HepG2 (cell line): ENCODE data around the gene CREG2. TPM values are rescaled to one million over a fixed set of nuclear protein-coding genes. Genes with fewer than 3 reads are reported as not detected.

Experiments used
- ARID5B ChIP-seq: IDR thresholded peaks from 2 replicates; pipeline ENCODE4 v1.4.0; 2020; ENCODE audit warnings: mild to moderate bottlenecking, missing genetic modification reagents
- FOXK1 ChIP-seq: sonication (generic); formaldehyde crosslinking; IDR thresholded peaks from 2 replicates; pipeline ENCODE4 v1.4.0; 2020; ENCODE audit warnings: low read depth, missing genetic modification reagents, borderline replicate concordance
- GLI4 ChIP-seq: sonication (generic); formaldehyde crosslinking; IDR thresholded peaks from 2 replicates; pipeline ENCODE4 v1.5.1; 2020; ENCODE audit warnings: missing genetic modification reagents, mild to moderate bottlenecking, moderate library complexity, borderline replicate concordance
- SP2 ChIP-seq: sonication (generic); formaldehyde crosslinking; IDR thresholded peaks from 2 replicates; pipeline ENCODE4 v1.5.1; 2020; ENCODE audit warnings: mild to moderate bottlenecking, missing genetic modification reagents
- ZBTB20 ChIP-seq: sonication (generic); formaldehyde crosslinking; IDR thresholded peaks from 2 replicates; pipeline ENCODE4 v1.8.1; 2023; ENCODE audit warnings: missing genetic modification reagents, low read depth, mild to moderate bottlenecking, borderline replicate concordance
- ZNF136 ChIP-seq: sonication (generic); formaldehyde crosslinking; IDR thresholded peaks from 2 replicates; pipeline ENCODE4 v1.8.1; 2022; ENCODE audit warnings: low read depth, mild to moderate bottlenecking, moderate library complexity, missing genetic modification reagents
- ZNF563 ChIP-seq: sonication (generic); formaldehyde crosslinking; IDR thresholded peaks from 2 replicates; pipeline ENCODE4 v1.8.0; 2022; ENCODE audit warnings: mild to moderate bottlenecking, moderate library complexity, missing genetic modification reagents
- ZSCAN5A ChIP-seq: sonication (generic); formaldehyde crosslinking; IDR thresholded peaks from 2 replicates; pipeline ENCODE4 v1.8.0; 2022; ENCODE audit warnings: mild to moderate bottlenecking, missing genetic modification reagents, borderline replicate concordance
- polyA plus RNA-seq, 8 experiments: library from polyadenylated mRNA; depleted of rRNA in 3 of 8; stranded (reverse) in 7 of 8; unstranded in 1 of 8; fragments of >200 nt; fragmentation: Illumina TruSeq in 4 of 8; extraction: Trizol in 4 of 8; gene quantifications; 2 replicates each; pipeline versions ENCODE4 v1.2.1 to v1.2.3, GENCODE V29; 2011 to 2016; ENCODE audit warnings: low read depth in 4 of 8, missing spikeins in 1 of 8, mixed read lengths in 1 of 8; ENCODE audit not compliant: insufficient read depth in 1 of 8
- total RNA-seq, 5 experiments: library from RNA; depleted of rRNA; stranded (reverse); fragments of >200 nt; fragmentation: Illumina TruSeq; extraction: Trizol; gene quantifications; 2 replicates each; pipeline ENCODE4 v1.2.3, GENCODE V29; 2016; ENCODE audit warnings: low read depth in 1 of 5
- TF ChIP-seq, protein P1 (sequence below): sonication (generic); formaldehyde crosslinking; IDR thresholded peaks from 2 replicates; pipeline ENCODE4 v1.4.0; 2020; ENCODE audit warnings: missing genetic modification reagents, borderline replicate concordance
- TF ChIP-seq, protein P2 (sequence below): sonication (generic); formaldehyde crosslinking; IDR thresholded peaks from 2 replicates; pipeline ENCODE4; 2020; ENCODE audit warnings: missing genetic modification reagents, mild to moderate bottlenecking, borderline replicate concordance
- TF ChIP-seq, protein P3 (sequence below): sonication (generic); formaldehyde crosslinking; IDR thresholded peaks from 2 replicates; pipeline ENCODE4 v1.9.0; 2021; ENCODE audit warnings: missing genetic modification reagents, mild to moderate bottlenecking, borderline replicate concordance
- TF ChIP-seq, protein P4 (sequence below): sonication (generic); formaldehyde crosslinking; IDR thresholded peaks from 2 replicates; pipeline ENCODE4 v1.4.0; 2020; ENCODE audit warnings: mild to moderate bottlenecking, missing genetic modification reagents
- TF ChIP-seq, protein P5 (sequence below): sonication (generic); formaldehyde crosslinking; IDR thresholded peaks from 2 replicates; pipeline ENCODE4 v1.5.1; 2020; ENCODE audit warnings: missing genetic modification reagents, mild to moderate bottlenecking, borderline replicate concordance

The CREG2 gene
- total and polyA plus RNA-seq, 2 of the 13 experiments (the other 11 are each of a cell fraction or from before 2014, with no cell fraction given), result 0.18 to 0.26 TPM

DNA sequence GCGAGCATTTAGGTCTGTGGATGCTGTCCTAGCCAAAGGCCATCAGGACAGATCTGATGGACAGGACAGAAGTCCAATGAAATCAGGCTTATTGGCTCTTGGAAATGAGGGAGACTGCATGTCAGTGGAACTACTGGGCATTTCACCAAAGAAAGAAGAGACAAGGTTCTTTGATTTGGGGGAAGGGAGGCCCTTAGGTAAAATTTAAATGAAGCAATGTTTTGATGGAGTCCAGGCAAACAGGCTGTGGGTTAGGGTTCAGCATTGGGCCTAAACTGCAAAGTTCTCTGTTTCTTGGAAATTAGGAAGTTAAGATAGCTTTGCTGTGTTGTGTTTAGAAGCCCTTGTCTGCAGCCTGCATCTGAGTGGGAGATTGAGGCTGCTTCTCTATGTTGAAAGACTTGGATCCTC lies 47.2 kb downstream of the CREG2 start (continued):
- TF ChIP-seq, protein P1, sequence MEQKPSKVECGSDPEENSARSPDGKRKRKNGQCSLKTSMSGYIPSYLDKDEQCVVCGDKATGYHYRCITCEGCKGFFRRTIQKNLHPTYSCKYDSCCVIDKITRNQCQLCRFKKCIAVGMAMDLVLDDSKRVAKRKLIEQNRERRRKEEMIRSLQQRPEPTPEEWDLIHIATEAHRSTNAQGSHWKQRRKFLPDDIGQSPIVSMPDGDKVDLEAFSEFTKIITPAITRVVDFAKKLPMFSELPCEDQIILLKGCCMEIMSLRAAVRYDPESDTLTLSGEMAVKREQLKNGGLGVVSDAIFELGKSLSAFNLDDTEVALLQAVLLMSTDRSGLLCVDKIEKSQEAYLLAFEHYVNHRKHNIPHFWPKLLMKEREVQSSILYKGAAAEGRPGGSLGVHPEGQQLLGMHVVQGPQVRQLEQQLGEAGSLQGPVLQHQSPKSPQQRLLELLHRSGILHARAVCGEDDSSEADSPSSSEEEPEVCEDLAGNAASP (CRISPR knock-in tag), result no peak
- TF ChIP-seq, protein P2, sequence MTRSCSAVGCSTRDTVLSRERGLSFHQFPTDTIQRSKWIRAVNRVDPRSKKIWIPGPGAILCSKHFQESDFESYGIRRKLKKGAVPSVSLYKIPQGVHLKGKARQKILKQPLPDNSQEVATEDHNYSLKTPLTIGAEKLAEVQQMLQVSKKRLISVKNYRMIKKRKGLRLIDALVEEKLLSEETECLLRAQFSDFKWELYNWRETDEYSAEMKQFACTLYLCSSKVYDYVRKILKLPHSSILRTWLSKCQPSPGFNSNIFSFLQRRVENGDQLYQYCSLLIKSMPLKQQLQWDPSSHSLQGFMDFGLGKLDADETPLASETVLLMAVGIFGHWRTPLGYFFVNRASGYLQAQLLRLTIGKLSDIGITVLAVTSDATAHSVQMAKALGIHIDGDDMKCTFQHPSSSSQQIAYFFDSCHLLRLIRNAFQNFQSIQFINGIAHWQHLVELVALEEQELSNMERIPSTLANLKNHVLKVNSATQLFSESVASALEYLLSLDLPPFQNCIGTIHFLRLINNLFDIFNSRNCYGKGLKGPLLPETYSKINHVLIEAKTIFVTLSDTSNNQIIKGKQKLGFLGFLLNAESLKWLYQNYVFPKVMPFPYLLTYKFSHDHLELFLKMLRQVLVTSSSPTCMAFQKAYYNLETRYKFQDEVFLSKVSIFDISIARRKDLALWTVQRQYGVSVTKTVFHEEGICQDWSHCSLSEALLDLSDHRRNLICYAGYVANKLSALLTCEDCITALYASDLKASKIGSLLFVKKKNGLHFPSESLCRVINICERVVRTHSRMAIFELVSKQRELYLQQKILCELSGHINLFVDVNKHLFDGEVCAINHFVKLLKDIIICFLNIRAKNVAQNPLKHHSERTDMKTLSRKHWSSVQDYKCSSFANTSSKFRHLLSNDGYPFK (CRISPR knock-in tag), result no peak
- TF ChIP-seq ZNF136 (CRISPR knock-in tag), result no peak
- TF ChIP-seq SP2 (CRISPR knock-in tag), result peak; percentile 85
- TF ChIP-seq GLI4 (CRISPR knock-in tag), result 0 out of 2 replicates have a peak, but pooled peaks have one; percentile 30
- TF ChIP-seq ZNF563 (CRISPR knock-in tag), result no peak
- TF ChIP-seq FOXK1 (CRISPR knock-in tag), result no peak
- TF ChIP-seq, protein P3, sequence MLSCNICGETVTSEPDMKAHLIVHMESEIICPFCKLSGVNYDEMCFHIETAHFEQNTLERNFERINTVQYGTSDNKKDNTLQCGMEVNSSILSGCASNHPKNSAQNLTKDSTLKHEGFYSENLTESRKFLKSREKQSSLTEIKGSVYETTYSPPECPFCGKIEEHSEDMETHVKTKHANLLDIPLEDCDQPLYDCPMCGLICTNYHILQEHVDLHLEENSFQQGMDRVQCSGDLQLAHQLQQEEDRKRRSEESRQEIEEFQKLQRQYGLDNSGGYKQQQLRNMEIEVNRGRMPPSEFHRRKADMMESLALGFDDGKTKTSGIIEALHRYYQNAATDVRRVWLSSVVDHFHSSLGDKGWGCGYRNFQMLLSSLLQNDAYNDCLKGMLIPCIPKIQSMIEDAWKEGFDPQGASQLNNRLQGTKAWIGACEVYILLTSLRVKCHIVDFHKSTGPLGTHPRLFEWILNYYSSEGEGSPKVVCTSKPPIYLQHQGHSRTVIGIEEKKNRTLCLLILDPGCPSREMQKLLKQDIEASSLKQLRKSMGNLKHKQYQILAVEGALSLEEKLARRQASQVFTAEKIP (CRISPR knock-in tag), result no peak
- TF ChIP-seq, protein P4, sequence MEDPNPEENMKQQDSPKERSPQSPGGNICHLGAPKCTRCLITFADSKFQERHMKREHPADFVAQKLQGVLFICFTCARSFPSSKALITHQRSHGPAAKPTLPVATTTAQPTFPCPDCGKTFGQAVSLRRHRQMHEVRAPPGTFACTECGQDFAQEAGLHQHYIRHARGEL, result no peak
- TF ChIP-seq ZBTB20, result no peak
- TF ChIP-seq ARID5B (CRISPR knock-in tag), result no peak
- TF ChIP-seq, protein P5, sequence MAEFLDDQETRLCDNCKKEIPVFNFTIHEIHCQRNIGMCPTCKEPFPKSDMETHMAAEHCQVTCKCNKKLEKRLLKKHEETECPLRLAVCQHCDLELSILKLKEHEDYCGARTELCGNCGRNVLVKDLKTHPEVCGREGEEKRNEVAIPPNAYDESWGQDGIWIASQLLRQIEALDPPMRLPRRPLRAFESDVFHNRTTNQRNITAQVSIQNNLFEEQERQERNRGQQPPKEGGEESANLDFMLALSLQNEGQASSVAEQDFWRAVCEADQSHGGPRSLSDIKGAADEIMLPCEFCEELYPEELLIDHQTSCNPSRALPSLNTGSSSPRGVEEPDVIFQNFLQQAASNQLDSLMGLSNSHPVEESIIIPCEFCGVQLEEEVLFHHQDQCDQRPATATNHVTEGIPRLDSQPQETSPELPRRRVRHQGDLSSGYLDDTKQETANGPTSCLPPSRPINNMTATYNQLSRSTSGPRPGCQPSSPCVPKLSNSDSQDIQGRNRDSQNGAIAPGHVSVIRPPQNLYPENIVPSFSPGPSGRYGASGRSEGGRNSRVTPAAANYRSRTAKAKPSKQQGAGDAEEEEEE (CRISPR knock-in tag), result no peak
- no peak for TF ChIP-seq ZSCAN5A (CRISPR knock-in tag)
